Suprapubic skin (tissue), 4 donors: ENCODE measurements around the gene NCKAP5. TPM values are rescaled to one million over a fixed set of nuclear protein-coding genes. Genes with fewer than 3 reads are reported as not detected.

Experiments used
- DNase-seq, 2 donors: peaks; one replicate each; pipeline ENCODE4 v3.0.0-alpha.2; 2019; ENCODE audit warnings: low spot score in 2 of 2
- H3K27ac ChIP-seq: fragments of 200-600 bp; sonication (generic); one replicate; pipeline ENCODE4 v1.5.1; 2019
- H3K27me3 ChIP-seq: fragments of 200-600 bp; sonication (generic); one replicate; pipeline ENCODE4 v1.5.1; 2019
- H3K36me3 ChIP-seq: fragments of 200-600 bp; sonication (generic); one replicate; pipeline ENCODE4 v1.5.1; 2019
- H3K4me1 ChIP-seq: fragments of 200-600 bp; sonication (generic); one replicate; pipeline ENCODE4 v1.5.1; 2019
- H3K4me3 ChIP-seq: fragments of 200-600 bp; sonication (generic); one replicate; pipeline ENCODE4 v1.5.1; 2019; ENCODE audit warnings: mild to moderate bottlenecking
- H3K9me3 ChIP-seq: fragments of 200-600 bp; sonication (generic); one replicate; pipeline ENCODE4 v1.5.1; 2019
- CTCF ChIP-seq, 2 donors: fragments of 200-600 bp in 1 of 2; fragments of 450-650 bp in 1 of 2; sonication (generic) in 1 of 2; IDR thresholded peaks; one replicate each; pipeline ENCODE4 v1.5.1; 2016 to 2019; ENCODE audit warnings: antibody characterized with exemption in 2 of 2, mild to moderate bottlenecking in 1 of 2, moderate library complexity in 1 of 2
- EP300 ChIP-seq: sonication (generic); formaldehyde crosslinking; IDR thresholded peaks from one replicate; pipeline ENCODE4 v1.6.1; 2017; ENCODE audit warnings: antibody characterized with exemption
- POLR2A ChIP-seq, 2 donors: fragments of 450-650 bp; IDR thresholded peaks; one replicate each; pipeline ENCODE4 v1.6.1; 2017; ENCODE audit warnings: antibody characterized with exemption in 2 of 2, mild to moderate bottlenecking in 2 of 2, moderate library complexity in 2 of 2
- POLR2AphosphoS5 ChIP-seq, 3 donors: sonication (generic); formaldehyde crosslinking; IDR thresholded peaks; one replicate each; pipeline ENCODE4 v1.6.1; 2017; ENCODE audit warnings: antibody characterized with exemption in 3 of 3
- WGBS: methylation state at CpG from one replicate; pipeline ENCODE4 v1.1.5; 2018; 5-methylcytosine and 5-hydroxymethylcytosine counted together
- total RNA-seq, 4 donors: library from RNA; depleted of rRNA; stranded (reverse); fragments of >200 nt; gene quantifications; one replicate each; pipeline ENCODE4 v1.1.0, GENCODE V29; 2016

Gene NCKAP5
- total RNA-seq, 4 donors from 2014 or later = 2.8 to 6.4 (median 4.2) TPM

GRCh38 chr2:133194777-133195335 lies 373.4 kb downstream of the NCKAP5 start:
- no peaks in the 10 kb centered on the region for H3K36me3 ChIP-seq
- DNase-seq = no peak
- H3K9me3 ChIP-seq = no peaks in the 10 kb centered on the region
- H3K4me3 ChIP-seq = no peak overlapping the region
- no peak overlapping the region for H3K27ac ChIP-seq
- 77% methylated on average over 5 of the region's 5 CpGs for WGBS
- peaks cover 3% of the 10 kb centered on the region for H3K4me1 ChIP-seq
- H3K27me3 ChIP-seq = no peaks in the 10 kb centered on the region
- no peak for TF ChIP-seq CTCF (IDR thresholded peaks at IDR 0.05)
- no peak for TF ChIP-seq EP300
- TF ChIP-seq POLR2AphosphoS5 (IDR thresholded peaks at IDR 0.05) = no peak
- TF ChIP-seq POLR2A (IDR thresholded peaks at IDR 0.05) = no peak

- TF ChIP-seq EP300 (no peak), POLR2AphosphoS5 (IDR thresholded peaks at IDR 0.05) (no peak), POLR2A (IDR thresholded peaks at IDR 0.05) (no peak), CTCF (IDR thresholded peaks at IDR 0.05) (no peak)
- WGBS = 57% methylated on average over 4 of the region's 4 CpGs
- no peaks in the 10 kb centered on the region for H3K9me3 ChIP-seq
- H3K27ac ChIP-seq = no peak overlapping the region
- DNase-seq = no peak
- no peaks in the 10 kb centered on the region for H3K36me3 ChIP-seq
- no peaks in the 10 kb centered on the region for H3K27me3 ChIP-seq
- H3K4me1 ChIP-seq = no peaks in the 10 kb centered on the region
- no peak overlapping the region for H3K4me3 ChIP-seq
Observed at GRCh38 chr2:133194362-133194655, 374.0 kb downstream of the NCKAP5 start.

DNA sequence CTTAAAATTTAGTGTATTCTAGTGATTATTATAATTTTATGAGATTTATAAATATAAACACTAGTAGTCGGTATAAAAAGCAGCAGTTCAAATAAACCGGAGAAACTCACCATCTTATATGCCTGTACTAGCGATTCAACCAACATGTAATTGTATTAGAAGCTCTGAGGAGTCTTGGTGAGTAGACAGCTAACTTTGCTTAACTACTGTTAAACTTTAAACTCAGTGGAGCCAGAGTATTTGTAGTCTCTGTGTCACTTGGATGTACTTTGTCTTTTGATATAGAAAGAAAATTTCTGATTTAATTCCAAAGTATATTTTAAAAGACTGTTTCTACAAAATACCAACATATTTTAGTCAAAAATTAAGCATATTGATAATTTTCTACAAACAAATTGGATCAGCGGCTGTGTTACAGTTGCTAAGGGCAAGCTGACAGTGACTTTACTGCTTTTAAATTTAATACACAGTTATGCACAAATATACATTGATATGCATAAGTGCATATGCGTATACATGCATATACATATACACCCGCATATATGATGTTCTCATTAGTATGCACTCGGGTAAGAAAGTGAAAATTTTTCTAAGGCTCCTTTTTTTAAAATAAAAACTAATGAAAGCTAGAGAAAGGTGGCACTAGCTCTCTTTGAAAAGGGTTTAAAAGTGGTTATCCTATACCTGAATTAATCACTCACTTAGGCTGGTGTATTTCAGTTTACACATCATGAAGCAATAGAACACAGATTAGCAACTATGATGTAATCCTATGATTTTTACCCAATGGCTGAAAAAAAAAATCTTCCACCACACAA lies 374.5 kb downstream of the NCKAP5 start:
- WGBS = 89% methylated on average over 7 of the region's 7 CpGs
- Histone ChIP-seq H3K27ac (no peak overlapping the region), H3K36me3 (no peaks in the 10 kb centered on the region), H3K27me3 (no peaks in the 10 kb centered on the region), H3K9me3 (no peaks in the 10 kb centered on the region), H3K4me3 (no peak overlapping the region), H3K4me1 (no peaks in the 10 kb centered on the region)
- no peak for TF ChIP-seq CTCF (IDR thresholded peaks at IDR 0.05)
- no peak for TF ChIP-seq POLR2A (IDR thresholded peaks at IDR 0.05)
- no peak for TF ChIP-seq EP300
- TF ChIP-seq POLR2AphosphoS5 (IDR thresholded peaks at IDR 0.05) = no peak
- DNase-seq = no peak

DNA sequence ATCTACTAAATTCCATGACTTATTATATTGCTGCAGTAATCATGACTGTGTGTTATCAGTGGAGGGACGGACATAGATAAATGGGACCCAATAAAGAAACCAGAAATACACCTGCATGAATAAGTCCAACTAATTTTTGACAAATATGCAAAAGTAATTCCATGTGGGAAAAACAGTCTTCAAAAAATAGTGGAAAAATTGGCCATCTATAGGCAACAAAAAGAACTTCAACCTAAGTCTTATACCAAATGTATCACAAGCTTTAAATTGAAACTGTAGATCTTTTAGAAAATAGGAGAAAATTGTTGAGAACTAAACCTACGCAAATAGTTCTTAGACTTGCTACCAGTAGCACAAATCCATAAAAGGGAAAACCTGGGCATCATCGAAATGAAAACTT lies 376.2 kb downstream of the NCKAP5 start:
- H3K4me1 ChIP-seq = no peaks in the 10 kb centered on the region
- TF ChIP-seq POLR2AphosphoS5 (IDR thresholded peaks at IDR 0.05) = no peak
- no peak for TF ChIP-seq POLR2A (IDR thresholded peaks at IDR 0.05)
- no peak for TF ChIP-seq CTCF (IDR thresholded peaks at IDR 0.05)
- no peak for TF ChIP-seq EP300

DNA sequence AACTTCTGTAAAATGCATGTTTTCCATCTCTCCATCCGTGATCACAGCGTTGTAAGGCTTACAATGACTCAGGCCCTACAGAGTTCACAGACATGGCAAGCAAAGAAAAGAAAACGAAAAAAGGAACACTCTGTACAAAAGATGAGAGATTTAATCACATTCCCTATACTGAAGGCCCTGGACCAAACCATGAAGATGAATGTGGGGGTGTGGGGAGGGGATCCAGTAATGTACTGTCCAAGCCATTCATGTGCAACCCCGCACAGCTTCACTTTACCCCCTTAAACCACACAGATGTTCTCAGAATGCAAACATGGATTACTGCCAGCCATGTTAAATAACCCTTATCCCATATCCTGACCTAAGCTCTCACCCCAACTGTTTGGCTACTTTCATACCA lies 391.1 kb downstream of the NCKAP5 start:
- 89% methylated on average over 4 of the region's 4 CpGs for WGBS

More for the DNA sequence above, 376.2 kb downstream of the NCKAP5 start:
- no peak overlapping the region for H3K4me3 ChIP-seq
- 91% methylated on average over 3 of the region's 3 CpGs for WGBS
- no peaks in the 10 kb centered on the region for H3K27me3 ChIP-seq
- H3K27ac ChIP-seq = no peak overlapping the region
- no peak for DNase-seq
- no peaks in the 10 kb centered on the region for H3K36me3 ChIP-seq
- no peaks in the 10 kb centered on the region for H3K9me3 ChIP-seq

More for the DNA sequence above, 391.1 kb downstream of the NCKAP5 start:
- Histone ChIP-seq H3K36me3 (no peaks in the 10 kb centered on the region), H3K27ac (no peak overlapping the region), H3K9me3 (no peaks in the 10 kb centered on the region), H3K4me3 (no peak overlapping the region), H3K27me3 (no peaks in the 10 kb centered on the region), H3K4me1 (no peaks in the 10 kb centered on the region)
- TF ChIP-seq EP300 (no peak), POLR2AphosphoS5 (IDR thresholded peaks at IDR 0.05) (no peak), POLR2A (IDR thresholded peaks at IDR 0.05) (no peak), CTCF (IDR thresholded peaks at IDR 0.05) (no peak)
- no peak for DNase-seq
